ENCODE results near the gene TPM4.
A peak's percentile ranks its signal among the peaks of the same experiment; 100 is the strongest.

The TPM4 gene

DNA sequence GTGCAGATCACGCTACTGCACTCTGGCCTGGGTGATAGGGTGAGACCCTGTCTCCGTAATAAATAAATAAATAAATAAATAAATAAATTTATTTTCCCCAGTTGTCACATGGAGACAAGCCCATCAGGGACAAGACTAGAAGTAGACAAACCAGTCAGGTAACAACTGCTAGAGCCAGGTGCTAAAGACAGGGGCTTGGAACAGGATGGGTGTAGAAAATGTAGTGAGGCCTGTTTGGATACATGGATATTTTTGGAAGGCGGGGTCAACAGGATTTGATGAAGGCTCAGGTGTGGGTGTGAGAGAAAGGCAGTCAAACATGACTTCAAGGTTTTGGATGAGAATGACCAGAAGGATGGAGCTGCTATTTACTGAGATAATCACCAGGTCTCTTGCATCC, 27.7 kb upstream of the TPM4 start:
- TF ChIP-seq TAF1 (IDR thresholded peaks at IDR 0.05; ENCODE audit: borderline replicate concordance, insufficient read depth, low read length) (no peak), FOXP2 (optimal IDR thresholded peaks at IDR 0.05; ENCODE audit: borderline replicate concordance, extremely low read depth, extremely low read length, insufficient read depth) (no peak), SIN3A (IDR thresholded peaks at IDR 0.05; ENCODE audit: borderline replicate concordance, insufficient read depth, low read length) (no peak), POLR2AphosphoS5 (IDR thresholded peaks at IDR 0.05; ENCODE audit: low read depth, low read length) (no peak)
- TF ChIP-seq, protein P1, sequence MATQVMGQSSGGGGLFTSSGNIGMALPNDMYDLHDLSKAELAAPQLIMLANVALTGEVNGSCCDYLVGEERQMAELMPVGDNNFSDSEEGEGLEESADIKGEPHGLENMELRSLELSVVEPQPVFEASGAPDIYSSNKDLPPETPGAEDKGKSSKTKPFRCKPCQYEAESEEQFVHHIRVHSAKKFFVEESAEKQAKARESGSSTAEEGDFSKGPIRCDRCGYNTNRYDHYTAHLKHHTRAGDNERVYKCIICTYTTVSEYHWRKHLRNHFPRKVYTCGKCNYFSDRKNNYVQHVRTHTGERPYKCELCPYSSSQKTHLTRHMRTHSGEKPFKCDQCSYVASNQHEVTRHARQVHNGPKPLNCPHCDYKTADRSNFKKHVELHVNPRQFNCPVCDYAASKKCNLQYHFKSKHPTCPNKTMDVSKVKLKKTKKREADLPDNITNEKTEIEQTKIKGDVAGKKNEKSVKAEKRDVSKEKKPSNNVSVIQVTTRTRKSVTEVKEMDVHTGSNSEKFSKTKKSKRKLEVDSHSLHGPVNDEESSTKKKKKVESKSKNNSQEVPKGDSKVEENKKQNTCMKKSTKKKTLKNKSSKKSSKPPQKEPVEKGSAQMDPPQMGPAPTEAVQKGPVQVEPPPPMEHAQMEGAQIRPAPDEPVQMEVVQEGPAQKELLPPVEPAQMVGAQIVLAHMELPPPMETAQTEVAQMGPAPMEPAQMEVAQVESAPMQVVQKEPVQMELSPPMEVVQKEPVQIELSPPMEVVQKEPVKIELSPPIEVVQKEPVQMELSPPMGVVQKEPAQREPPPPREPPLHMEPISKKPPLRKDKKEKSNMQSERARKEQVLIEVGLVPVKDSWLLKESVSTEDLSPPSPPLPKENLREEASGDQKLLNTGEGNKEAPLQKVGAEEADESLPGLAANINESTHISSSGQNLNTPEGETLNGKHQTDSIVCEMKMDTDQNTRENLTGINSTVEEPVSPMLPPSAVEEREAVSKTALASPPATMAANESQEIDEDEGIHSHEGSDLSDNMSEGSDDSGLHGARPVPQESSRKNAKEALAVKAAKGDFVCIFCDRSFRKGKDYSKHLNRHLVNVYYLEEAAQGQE (IDR thresholded peaks at IDR 0.05; ENCODE audit: insufficient read depth in 1 of 2, low read depth in 2 of 2, low read length in 2 of 2) = no peak

DNA sequence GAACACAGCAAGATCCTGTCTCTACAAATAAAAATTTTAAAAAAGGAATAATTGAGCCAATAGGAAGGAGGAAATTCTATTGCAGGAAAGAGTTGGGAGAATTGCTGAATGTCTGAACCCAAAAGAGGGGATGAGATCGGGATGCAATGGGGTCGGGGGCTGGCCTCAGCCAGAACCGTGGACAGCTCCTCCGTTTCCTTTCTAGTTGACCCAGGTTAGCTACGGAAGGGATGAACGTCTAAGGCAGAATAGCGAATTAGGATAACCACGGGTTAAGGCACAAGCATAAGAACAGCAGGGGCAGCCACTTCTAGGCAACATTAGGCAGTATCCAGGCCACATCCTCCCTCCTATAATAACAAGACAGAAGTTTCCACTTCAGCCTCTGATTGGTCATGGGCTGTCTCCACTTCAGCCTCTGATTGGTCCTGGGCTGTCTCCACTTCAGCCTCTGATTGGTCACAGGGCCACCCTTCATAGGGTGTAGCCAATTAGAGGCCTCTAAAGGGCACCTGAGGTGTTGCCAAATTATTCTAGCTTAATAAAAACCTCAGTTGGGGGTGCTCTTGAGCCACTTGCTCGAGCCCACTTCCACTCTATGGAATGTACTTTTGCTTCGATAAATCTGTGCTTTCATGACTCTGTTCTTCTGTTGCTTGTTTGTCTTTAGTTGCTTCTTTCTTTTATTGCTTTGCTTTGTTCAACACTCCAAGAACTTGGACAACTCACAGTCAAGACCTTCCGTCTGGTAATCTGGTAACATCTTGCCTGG, 24.9 kb upstream of the TPM4 start:
- TF ChIP-seq, protein P1 (IDR thresholded peaks at IDR 0.05; ENCODE audit: insufficient read depth in 1 of 2, low read depth in 2 of 2, low read length in 2 of 2) = peak; percentile 85 to 94
- no peak for TF ChIP-seq FOXP2 (optimal IDR thresholded peaks at IDR 0.05; ENCODE audit: borderline replicate concordance, extremely low read depth, extremely low read length, insufficient read depth)

DNA sequence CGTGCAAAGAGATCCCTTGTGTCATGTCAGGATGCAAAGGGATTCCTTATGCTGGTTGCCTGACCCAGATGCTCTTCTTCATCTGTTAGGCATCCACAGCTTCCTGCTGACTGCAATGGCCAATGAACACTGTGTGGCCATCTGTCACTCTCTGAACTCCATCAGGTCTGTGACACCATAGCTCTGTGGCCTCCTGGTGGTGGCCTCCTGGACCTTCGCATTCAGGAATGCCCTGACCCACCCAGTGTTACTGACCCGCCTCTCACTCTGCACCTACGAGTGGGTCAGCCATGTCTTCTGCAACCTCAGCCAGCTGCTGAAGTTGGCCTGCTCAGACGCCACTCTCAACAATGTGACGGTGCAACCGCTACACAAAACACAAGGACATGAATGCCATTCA, 23.9 kb upstream of the TPM4 start:
- TF ChIP-seq FOXP2 (optimal IDR thresholded peaks at IDR 0.05; ENCODE audit: borderline replicate concordance, extremely low read depth, extremely low read length, insufficient read depth) (no peak), TAF1 (IDR thresholded peaks at IDR 0.05; ENCODE audit: borderline replicate concordance, insufficient read depth, low read length) (no peak), SIN3A (IDR thresholded peaks at IDR 0.05; ENCODE audit: borderline replicate concordance, insufficient read depth, low read length) (no peak), POLR2AphosphoS5 (IDR thresholded peaks at IDR 0.05; ENCODE audit: low read depth, low read length) (no peak)
- TF ChIP-seq, protein P1 (IDR thresholded peaks at IDR 0.05; ENCODE audit: insufficient read depth in 1 of 2, low read depth in 2 of 2, low read length in 2 of 2) = no peak

DNA sequence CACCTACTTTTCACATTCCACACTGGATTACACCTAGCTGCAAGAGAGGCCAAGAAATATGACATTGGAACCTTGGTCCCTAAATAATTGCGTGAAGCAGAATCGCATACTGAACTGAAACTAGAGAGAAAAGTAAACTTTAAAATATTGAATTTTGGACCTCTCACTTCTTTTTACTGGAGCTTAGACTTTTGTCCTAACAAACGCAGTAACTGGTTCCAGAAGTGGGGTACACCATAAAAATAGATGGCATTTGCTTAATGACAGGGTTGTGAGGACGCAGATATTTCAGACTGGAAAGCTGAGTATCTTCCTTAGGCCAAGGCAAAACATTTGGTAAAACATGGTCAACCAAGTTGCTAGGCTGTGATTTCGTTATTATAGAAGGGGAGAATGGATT, 19.2 kb upstream of the TPM4 start:
- TF ChIP-seq, protein P1 (IDR thresholded peaks at IDR 0.05; ENCODE audit: insufficient read depth in 1 of 2, low read depth in 2 of 2, low read length in 2 of 2) = no peak
- TF ChIP-seq POLR2AphosphoS5 (IDR thresholded peaks at IDR 0.05; ENCODE audit: low read depth, low read length) = no peak

DNA sequence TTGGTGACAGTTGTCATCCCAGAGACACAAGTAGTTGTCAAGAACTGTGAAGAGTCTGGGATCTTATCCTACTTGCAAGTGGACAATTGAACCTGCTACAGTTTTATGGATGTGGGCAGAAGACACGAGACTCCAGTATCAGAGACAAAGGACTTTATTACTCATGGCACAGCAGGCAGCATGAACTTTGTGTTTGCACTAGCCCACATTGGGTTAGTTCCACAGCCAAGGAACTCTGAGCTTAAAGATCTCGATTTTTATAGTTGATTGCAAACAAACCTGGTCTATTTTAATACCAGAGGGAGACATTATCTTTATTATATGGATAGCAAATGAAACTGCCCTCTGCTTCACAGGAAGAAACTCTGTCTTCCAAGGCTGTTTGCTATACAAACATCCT, 16.0 kb upstream of the TPM4 start:
- TF ChIP-seq FOXP2 (optimal IDR thresholded peaks at IDR 0.05; ENCODE audit: borderline replicate concordance, extremely low read depth, extremely low read length, insufficient read depth) = no peak
- no peak for TF ChIP-seq SIN3A (IDR thresholded peaks at IDR 0.05; ENCODE audit: borderline replicate concordance, insufficient read depth, low read length)
- TF ChIP-seq TAF1 (IDR thresholded peaks at IDR 0.05; ENCODE audit: borderline replicate concordance, insufficient read depth, low read length) = no peak
- TF ChIP-seq, protein P1 (IDR thresholded peaks at IDR 0.05; ENCODE audit: insufficient read depth in 1 of 2, low read depth in 2 of 2, low read length in 2 of 2) = no peak
- no peak for TF ChIP-seq POLR2AphosphoS5 (IDR thresholded peaks at IDR 0.05; ENCODE audit: low read depth, low read length)

All from PFSK-1 (cell line).